GM10266 (cell line): ENCODE data around the gene THBS1.
A peak's percentile ranks its signal among the peaks of the same experiment; 100 is the strongest.

Experiments
- DNase-seq: peaks from one replicate; pipeline ENCODE4 v3.0.0; 2012; ENCODE audit errors: extremely low spot score
- TF ChIP-seq, protein P1 (sequence below): IDR thresholded peaks from 2 replicates; pipeline ENCODE4 v1.5.1; 2012; ENCODE audit warnings: mild to moderate bottlenecking, low read depth; ENCODE audit not compliant: control insufficient read depth, insufficient read depth; ENCODE audit errors: missing control alignments

Gene THBS1

DNA sequence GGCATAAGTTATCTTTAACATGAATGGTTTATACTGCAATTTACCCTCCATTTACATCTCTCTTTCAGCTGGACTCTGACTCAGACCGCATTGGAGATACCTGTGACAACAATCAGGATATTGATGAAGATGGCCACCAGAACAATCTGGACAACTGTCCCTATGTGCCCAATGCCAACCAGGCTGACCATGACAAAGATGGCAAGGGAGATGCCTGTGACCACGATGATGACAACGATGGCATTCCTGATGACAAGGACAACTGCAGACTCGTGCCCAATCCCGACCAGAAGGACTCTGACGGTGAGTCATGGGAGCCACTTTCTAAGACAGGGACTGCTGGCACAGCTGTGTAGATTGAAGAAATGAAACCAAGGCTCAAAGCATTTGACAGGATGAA lies 11.6 kb downstream of the THBS1 start:
- no peak for DNase-seq
- TF ChIP-seq, protein P1, sequence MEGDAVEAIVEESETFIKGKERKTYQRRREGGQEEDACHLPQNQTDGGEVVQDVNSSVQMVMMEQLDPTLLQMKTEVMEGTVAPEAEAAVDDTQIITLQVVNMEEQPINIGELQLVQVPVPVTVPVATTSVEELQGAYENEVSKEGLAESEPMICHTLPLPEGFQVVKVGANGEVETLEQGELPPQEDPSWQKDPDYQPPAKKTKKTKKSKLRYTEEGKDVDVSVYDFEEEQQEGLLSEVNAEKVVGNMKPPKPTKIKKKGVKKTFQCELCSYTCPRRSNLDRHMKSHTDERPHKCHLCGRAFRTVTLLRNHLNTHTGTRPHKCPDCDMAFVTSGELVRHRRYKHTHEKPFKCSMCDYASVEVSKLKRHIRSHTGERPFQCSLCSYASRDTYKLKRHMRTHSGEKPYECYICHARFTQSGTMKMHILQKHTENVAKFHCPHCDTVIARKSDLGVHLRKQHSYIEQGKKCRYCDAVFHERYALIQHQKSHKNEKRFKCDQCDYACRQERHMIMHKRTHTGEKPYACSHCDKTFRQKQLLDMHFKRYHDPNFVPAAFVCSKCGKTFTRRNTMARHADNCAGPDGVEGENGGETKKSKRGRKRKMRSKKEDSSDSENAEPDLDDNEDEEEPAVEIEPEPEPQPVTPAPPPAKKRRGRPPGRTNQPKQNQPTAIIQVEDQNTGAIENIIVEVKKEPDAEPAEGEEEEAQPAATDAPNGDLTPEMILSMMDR: no peak

DNA sequence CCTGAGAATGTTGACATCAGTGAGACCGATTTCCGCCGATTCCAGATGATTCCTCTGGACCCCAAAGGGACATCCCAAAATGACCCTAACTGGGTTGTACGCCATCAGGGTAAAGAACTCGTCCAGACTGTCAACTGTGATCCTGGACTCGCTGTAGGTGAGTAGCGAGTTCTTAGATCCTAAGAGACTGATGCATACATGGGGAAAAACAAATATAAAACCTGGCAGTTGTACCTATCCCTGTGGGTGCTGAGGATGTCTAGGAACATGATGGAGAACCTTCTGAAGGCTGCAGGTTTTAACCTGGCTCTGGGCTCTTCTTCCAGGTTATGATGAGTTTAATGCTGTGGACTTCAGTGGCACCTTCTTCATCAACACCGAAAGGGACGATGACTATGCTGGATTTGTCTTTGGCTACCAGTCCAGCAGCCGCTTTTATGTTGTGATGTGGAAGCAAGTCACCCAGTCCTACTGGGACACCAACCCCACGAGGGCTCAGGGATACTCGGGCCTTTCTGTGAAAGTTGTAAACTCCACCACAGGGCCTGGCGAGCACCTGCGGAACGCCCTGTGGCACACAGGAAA lies 12.3 kb downstream of the THBS1 start:
- TF ChIP-seq, protein P1: no peak
- DNase-seq: no peak

- DNase-seq: no peak
- TF ChIP-seq, protein P1: peak; percentile 35
Measured at GRCh38 chr15:39593656-39594445, 13.0 kb downstream of the THBS1 start.

DNA sequence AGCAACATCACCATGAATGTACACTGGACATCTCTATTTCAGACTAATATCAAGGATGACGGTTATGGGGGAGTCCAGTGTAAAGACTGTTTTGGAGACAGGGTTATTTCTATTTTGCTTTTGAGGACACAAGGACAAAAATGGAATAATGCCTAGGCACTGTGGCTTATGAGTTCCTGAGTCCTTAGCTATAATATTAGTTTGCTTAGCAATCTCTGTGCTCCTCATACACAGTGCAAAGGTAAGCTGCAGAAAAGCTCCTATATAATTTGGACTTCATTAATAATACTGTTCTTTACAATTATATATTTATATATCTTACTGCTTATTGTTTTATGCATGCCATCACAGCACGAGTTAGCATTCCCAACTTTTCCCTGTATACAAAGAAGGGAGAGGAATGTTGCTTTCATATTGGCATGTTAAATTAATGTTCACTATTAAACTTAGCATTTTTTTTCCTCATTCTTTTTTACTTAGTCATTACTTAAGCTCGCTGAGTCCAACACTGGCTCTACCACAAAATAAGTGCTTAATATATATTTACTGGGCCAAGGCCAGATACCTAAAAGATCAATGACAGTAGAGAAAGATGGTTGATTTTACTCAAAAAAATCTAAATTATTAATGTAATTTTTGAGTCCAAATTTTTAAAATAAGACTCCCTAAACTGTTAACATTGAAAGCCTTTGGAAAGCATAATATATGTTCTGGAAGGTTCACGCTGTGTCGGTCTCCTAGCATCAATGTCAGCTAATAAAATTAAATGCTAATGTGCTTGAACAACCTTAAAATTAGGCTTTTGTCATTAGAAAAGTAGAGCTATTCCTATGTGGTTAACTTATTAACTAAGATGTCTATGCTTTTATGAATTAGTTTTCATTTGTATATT lies 13.8 kb downstream of the THBS1 start:
- TF ChIP-seq, protein P1: no peak
- no peak for DNase-seq

DNA sequence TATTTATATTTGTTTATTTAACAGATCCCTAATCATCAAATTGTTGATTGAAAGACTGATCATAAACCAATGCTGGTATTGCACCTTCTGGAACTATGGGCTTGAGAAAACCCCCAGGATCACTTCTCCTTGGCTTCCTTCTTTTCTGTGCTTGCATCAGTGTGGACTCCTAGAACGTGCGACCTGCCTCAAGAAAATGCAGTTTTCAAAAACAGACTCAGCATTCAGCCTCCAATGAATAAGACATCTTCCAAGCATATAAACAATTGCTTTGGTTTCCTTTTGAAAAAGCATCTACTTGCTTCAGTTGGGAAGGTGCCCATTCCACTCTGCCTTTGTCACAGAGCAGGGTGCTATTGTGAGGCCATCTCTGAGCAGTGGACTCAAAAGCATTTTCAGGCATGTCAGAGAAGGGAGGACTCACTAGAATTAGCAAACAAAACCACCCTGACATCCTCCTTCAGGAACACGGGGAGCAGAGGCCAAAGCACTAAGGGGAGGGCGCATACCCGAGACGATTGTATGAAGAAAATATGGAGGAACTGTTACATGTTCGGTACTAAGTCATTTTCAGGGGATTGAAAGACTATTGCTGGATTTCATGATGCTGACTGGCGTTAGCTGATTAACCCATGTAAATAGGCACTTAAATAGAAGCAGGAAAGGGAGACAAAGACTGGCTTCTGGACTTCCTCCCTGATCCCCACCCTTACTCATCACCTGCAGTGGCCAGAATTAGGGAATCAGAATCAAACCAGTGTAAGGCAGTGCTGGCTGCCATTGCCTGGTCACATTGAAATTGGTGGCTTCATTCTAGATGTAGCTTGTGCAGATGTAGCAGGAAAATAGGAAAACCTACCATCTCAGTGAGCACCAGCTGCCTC lies 14.7 kb downstream of the THBS1 start:
- no peak for DNase-seq
- TF ChIP-seq, protein P1: no peak

- no peak for DNase-seq
Measured at GRCh38 chr15:39596358-39597051, 15.6 kb downstream of the THBS1 start.

More at GRCh38 chr15:39596358-39597051, 15.6 kb downstream of the THBS1 start:
- TF ChIP-seq, protein P1: no peak
